ENCODE data around the gene TAF11L7.

GRCh38 chr5:17604951-17605350, 19.4 kb upstream of the TAF11L7 start:
- TF ChIP-seq CTCF (IDR thresholded peaks at IDR 0.05) (no peak), REST (IDR thresholded peaks at IDR 0.05; ENCODE audit: insufficient read depth in 1 of 2, low read depth in 2 of 2, low read length in 1 of 2) (no peak), SIN3A (IDR thresholded peaks at IDR 0.05; ENCODE audit: borderline replicate concordance, insufficient read depth, low read depth, low read length) (no peak), POLR2AphosphoS5 (IDR thresholded peaks at IDR 0.05; ENCODE audit: low read depth, low read length) (no peak)

Measured in Panc1 (cell line).